HEK293 (cell line): ENCODE measurements around the gene SOWAHA.

Source experiments
- CTCF ChIA-PET: fragments of 350-600 bp; formaldehyde crosslinking; extraction: SDS; loops from one replicate; lab custom pipeline; 2021; ENCODE audit warnings: antibody characterized with exemption; lab: Yijun Ruan, JAX
- POLR2A ChIA-PET: fragments of 300-600 bp; formaldehyde crosslinking; extraction: SDS; loops from one replicate; lab custom pipeline; 2020; ENCODE audit warnings: antibody characterized with exemption, inconsistent platforms; lab: Yijun Ruan, JAX
- H3K27ac ChIP-seq: fragments of 200-500 bp; sonication (Bioruptor generic); 2 replicates; pipeline ENCODE4 v1.5.1; 2014; ENCODE audit warnings: low read depth, low read length, control low read depth, inconsistent platforms; ENCODE audit errors: extremely low read depth
- H3K36me3 ChIP-seq, 2 experiments: fragments of 200-500 bp in 1 of 2; sonication (Bioruptor generic) in 1 of 2; 1 replicate in 1 of 2; 2 replicates in 1 of 2; pipeline ENCODE4 v1.5.1; 2014 to 2017; ENCODE audit warnings: inconsistent platforms in 2 of 2, low read length in 2 of 2; ENCODE audit not compliant: control insufficient read depth in 2 of 2, insufficient read depth in 1 of 2
- H3K4me1 ChIP-seq: fragments of 200-500 bp; sonication (Bioruptor generic); 2 replicates; pipeline ENCODE4 v1.5.1; 2014; ENCODE audit warnings: mild to moderate bottlenecking, low read length, inconsistent platforms; ENCODE audit not compliant: control insufficient read depth, insufficient read depth
- H3K4me3 ChIP-seq: 2 replicates; pipeline ENCODE4 v1.5.1; 2011; ENCODE audit warnings: low read depth, mild to moderate bottlenecking, control low read depth, low read length, moderate library complexity
- H3K9me3 ChIP-seq: fragments of 200-500 bp; sonication (Bioruptor generic); 2 replicates; pipeline ENCODE4 v1.5.1; 2014; ENCODE audit warnings: low read depth, low read length, inconsistent platforms; ENCODE audit not compliant: control insufficient read depth, insufficient read depth
- BCL6B ChIP-seq: fragments of 450-650 bp; formaldehyde crosslinking; IDR thresholded peaks from 2 replicates; pipeline ENCODE4 v1.5.1; 2017; ENCODE audit warnings: missing biosample characterization, missing genetic modification characterization
- GLIS2 ChIP-seq: fragments of 450-650 bp; formaldehyde crosslinking; IDR thresholded peaks from 2 replicates; pipeline ENCODE4 v1.5.1; 2016; ENCODE audit warnings: missing biosample characterization, missing genetic modification characterization
- KLF1 ChIP-seq: fragments of 450-650 bp; formaldehyde crosslinking; IDR thresholded peaks from 2 replicates; pipeline ENCODE4 v1.5.1; 2016; ENCODE audit warnings: missing biosample characterization, missing genetic modification characterization
- KLF16 ChIP-seq: fragments of 450-650 bp; formaldehyde crosslinking; IDR thresholded peaks from 2 replicates; pipeline ENCODE4 v1.5.1; 2017; ENCODE audit warnings: missing biosample characterization, missing genetic modification characterization
- PRDM2 ChIP-seq: fragments of 450-650 bp; formaldehyde crosslinking; IDR thresholded peaks from 2 replicates; pipeline ENCODE4 v1.5.1; 2016; ENCODE audit warnings: missing biosample characterization, missing genetic modification characterization, borderline replicate concordance
- WT1 ChIP-seq: fragments of 450-650 bp; formaldehyde crosslinking; IDR thresholded peaks from 2 replicates; pipeline ENCODE4 v1.5.1; 2016; ENCODE audit warnings: missing biosample characterization, missing genetic modification characterization
- ZBTB1 ChIP-seq: fragments of 450-650 bp; formaldehyde crosslinking; IDR thresholded peaks from 2 replicates; pipeline ENCODE4 v1.5.1; 2016; ENCODE audit warnings: missing biosample characterization, missing genetic modification characterization
- ZFP3 ChIP-seq: fragments of 450-650 bp; formaldehyde crosslinking; IDR thresholded peaks from 2 replicates; pipeline ENCODE4 v1.5.1; 2016; ENCODE audit warnings: low read depth, missing biosample characterization, missing genetic modification characterization
- ZNF133 ChIP-seq: fragments of 450-650 bp; formaldehyde crosslinking; IDR thresholded peaks from 2 replicates; pipeline ENCODE4 v1.5.1; 2016; ENCODE audit warnings: missing biosample characterization, missing genetic modification characterization
- ZNF221 ChIP-seq: fragments of 450-650 bp; formaldehyde crosslinking; IDR thresholded peaks from 2 replicates; pipeline ENCODE4 v1.5.1; 2017; ENCODE audit warnings: missing biosample characterization, missing genetic modification characterization, borderline replicate concordance
- ZNF266 ChIP-seq: fragments of 450-650 bp; formaldehyde crosslinking; IDR thresholded peaks from 2 replicates; pipeline ENCODE4 v1.5.1; 2016; ENCODE audit warnings: missing biosample characterization, missing genetic modification characterization, low read depth
- ZNF302 ChIP-seq: fragments of 450-650 bp; formaldehyde crosslinking; IDR thresholded peaks from 2 replicates; pipeline ENCODE4 v1.5.1; 2016; ENCODE audit warnings: missing biosample characterization, missing genetic modification characterization, low read depth
- ZNF335 ChIP-seq: fragments of 450-650 bp; formaldehyde crosslinking; conservative IDR thresholded peaks from 2 replicates; pipeline ENCODE4 v1.5.1; 2016; ENCODE audit warnings: missing biosample characterization, missing genetic modification characterization
- ZNF391 ChIP-seq: fragments of 450-650 bp; formaldehyde crosslinking; IDR thresholded peaks from 2 replicates; pipeline ENCODE4 v1.5.1; 2016; ENCODE audit warnings: low read depth, missing biosample characterization, missing genetic modification characterization, borderline replicate concordance
- ZNF416 ChIP-seq: fragments of 450-650 bp; formaldehyde crosslinking; IDR thresholded peaks from 2 replicates; pipeline ENCODE4 v1.5.1; 2016; ENCODE audit warnings: missing biosample characterization, missing genetic modification characterization
- ZNF510 ChIP-seq: fragments of 450-650 bp; formaldehyde crosslinking; IDR thresholded peaks from 2 replicates; pipeline ENCODE4 v1.5.1; 2018; ENCODE audit warnings: mild to moderate bottlenecking, missing genetic modification characterization, missing biosample characterization; ENCODE audit not compliant: insufficient replicate concordance
- ZNF561 ChIP-seq: fragments of 450-650 bp; IDR thresholded peaks from 2 replicates; pipeline ENCODE4 v1.5.1; 2018; ENCODE audit warnings: missing biosample characterization, missing genetic modification characterization, borderline replicate concordance
- ZNF704 ChIP-seq: fragments of 450-650 bp; formaldehyde crosslinking; IDR thresholded peaks from 2 replicates; pipeline ENCODE4 v1.5.1; 2016; ENCODE audit warnings: missing biosample characterization, missing genetic modification characterization

Gene SOWAHA

GRCh38 chr5:132765311-132766019 is 47.6 kb upstream of the SOWAHA start:
- POLR2A ChIA-PET: interaction anchor here (1.4 kb wide), 1 partner anchor 10 kb away, joined by 6 read pairs; no protein-coding TSS in a partner anchor

GRCh38 chr5:132766020-132766805 is 46.9 kb upstream of the SOWAHA start:
- peaks cover 1 to 49% of the 10 kb centered on the region in 2 experiments; a peak in 1 of 3 replicates for H3K36me3 ChIP-seq
- no peak overlapping the region for H3K4me3 ChIP-seq
- ChIA-PET CTCF (interaction anchor here (0.8 kb wide), 1 partner anchor 13 kb away, joined by 5 read pairs; no protein-coding TSS in a partner anchor), POLR2A (interaction anchor here (0.7 to 1.4 kb wide), 3 partner anchors 9 to 54 kb away, joined by 3 to 6 read pairs (median 4); partner anchors contain the start of gene KIF3A)
- no peaks in the 10 kb centered on the region for H3K4me1 ChIP-seq
- H3K27ac ChIP-seq: no peak overlapping the region
- TF ChIP-seq ZNF561 (tag by site-specific recombination): no peak
- TF ChIP-seq ZNF416 (tag by site-specific recombination): no peak
- no peak for TF ChIP-seq ZNF335
- H3K9me3 ChIP-seq: no peaks in the 10 kb centered on the region

More at GRCh38 chr5:132765311-132766019, 47.6 kb upstream of the SOWAHA start:
- no peaks in the 10 kb centered on the region for H3K9me3 ChIP-seq
- TF ChIP-seq KLF1: peak; percentile 47
- TF ChIP-seq ZNF302 (tag by site-specific recombination): no peak
- TF ChIP-seq ZNF704 (tag by site-specific recombination): no peak
- no peak for TF ChIP-seq BCL6B (tag by site-specific recombination)
- TF ChIP-seq ZNF510 (tag by site-specific recombination): no peak
- no peak for TF ChIP-seq KLF16 (tag by site-specific recombination)
- H3K4me1 ChIP-seq: no peaks in the 10 kb centered on the region
- CTCF ChIA-PET: interaction anchor here (1.0 kb wide), 1 partner anchor 177 kb away, joined by 3 read pairs; no protein-coding TSS in a partner anchor
- H3K27ac ChIP-seq: no peak overlapping the region
- H3K36me3 ChIP-seq: peaks cover 4 to 57% of the 10 kb centered on the region in 2 experiments; a peak in 2 of 3 replicates
- no peak overlapping the region for H3K4me3 ChIP-seq

- Histone ChIP-seq H3K4me3 (no peak overlapping the region), H3K4me1 (no peaks in the 10 kb centered on the region), H3K36me3 (peaks cover 0 to 44% of the 10 kb centered on the region in 2 experiments; a peak in 1 of 3 replicates), H3K27ac (no peak overlapping the region), H3K9me3 (no peaks in the 10 kb centered on the region)
- ChIA-PET POLR2A (interaction anchor here (0.7 to 1.3 kb wide), 2 partner anchors 29 to 54 kb away, joined by 3 to 4 read pairs; partner anchors contain the start of gene KIF3A), CTCF (interaction anchor here (0.8 to 0.9 kb wide), 2 partner anchors 11 to 13 kb away, joined by 3 to 5 read pairs; no protein-coding TSS in a partner anchor)
- TF ChIP-seq GLIS2 (tag by site-specific recombination) (no peak), WT1 (tag by site-specific recombination) (no peak), ZFP3 (tag by site-specific recombination) (no peak), ZNF133 (no peak), ZNF391 (tag by site-specific recombination) (no peak), ZNF221 (no peak), ZNF266 (tag by site-specific recombination) (no peak), ZBTB1 (tag by site-specific recombination) (no peak), PRDM2 (tag by site-specific recombination) (no peak)
These were observed 46.4 kb upstream of the SOWAHA start for GRCh38 chr5:132766806-132767055.
